Non-pigmented ciliary epithelial cell (primary cell): ENCODE results near the gene MCFD2.

Experiments
- DNase-seq: peaks from one replicate; pipeline ENCODE4 v3.0.0-alpha.2; 2010; ENCODE audit warnings: low read depth

The MCFD2 gene

GRCh38 chr2:46873604-46874068 is 42.0 kb downstream of the MCFD2 start:
- DNase-seq, result no peak

- DNase-seq, result no peak
Measured at GRCh38 chr2:46872902-46873603, 42.6 kb downstream of the MCFD2 start.

GRCh38 chr2:46871976-46872381 is 43.6 kb downstream of the MCFD2 start:
- DNase-seq, result no peak

GRCh38 chr2:46870051-46870839 is 45.4 kb downstream of the MCFD2 start:
- DNase-seq, result no peak

GRCh38 chr2:46869621-46870020 is 46.0 kb downstream of the MCFD2 start:
- no peak for DNase-seq

- DNase-seq, result no peak
Measured at GRCh38 chr2:46866770-46867246, 48.8 kb downstream of the MCFD2 start.

GRCh38 chr2:46865181-46865970 is 50.2 kb downstream of the MCFD2 start:
- DNase-seq, result no peak

- no peak for DNase-seq
Measured at GRCh38 chr2:46863882-46864281, 51.7 kb downstream of the MCFD2 start.

- DNase-seq, result no peak
Measured at GRCh38 chr2:46862514-46862913, 53.1 kb downstream of the MCFD2 start.

GRCh38 chr2:46861916-46862315 is 53.7 kb downstream of the MCFD2 start:
- DNase-seq, result no peak

GRCh38 chr2:46859482-46859881 is 56.1 kb downstream of the MCFD2 start:
- DNase-seq, result no peak

GRCh38 chr2:46858702-46859090 is 56.9 kb downstream of the MCFD2 start:
- peak; percentile 88 for DNase-seq

- peak; percentile 90 for DNase-seq
Measured at GRCh38 chr2:46857871-46858701, 57.5 kb downstream of the MCFD2 start.

- DNase-seq, result no peak
Measured at GRCh38 chr2:46856336-46856735, 59.3 kb downstream of the MCFD2 start.

- DNase-seq, result no peak
Measured at GRCh38 chr2:46855805-46856204, 59.8 kb downstream of the MCFD2 start.

GRCh38 chr2:46854260-46854659 is 61.3 kb downstream of the MCFD2 start:
- DNase-seq, result no peak

- no peak for DNase-seq
Measured at GRCh38 chr2:46852598-46852997, 63.0 kb downstream of the MCFD2 start.

- DNase-seq, result no peak
Measured at GRCh38 chr2:46852124-46852523, 63.5 kb downstream of the MCFD2 start.
